GM12801 (cell line): ENCODE measurements around the gene COX11.

Experiments used
- CTCF ChIP-seq: IDR thresholded peaks from one replicate; pipeline ENCODE4 v1.5.1; 2011; ENCODE audit warnings: control low read depth; ENCODE audit not compliant: insufficient read length; ENCODE audit errors: extremely low read depth

The COX11 gene

DNA sequence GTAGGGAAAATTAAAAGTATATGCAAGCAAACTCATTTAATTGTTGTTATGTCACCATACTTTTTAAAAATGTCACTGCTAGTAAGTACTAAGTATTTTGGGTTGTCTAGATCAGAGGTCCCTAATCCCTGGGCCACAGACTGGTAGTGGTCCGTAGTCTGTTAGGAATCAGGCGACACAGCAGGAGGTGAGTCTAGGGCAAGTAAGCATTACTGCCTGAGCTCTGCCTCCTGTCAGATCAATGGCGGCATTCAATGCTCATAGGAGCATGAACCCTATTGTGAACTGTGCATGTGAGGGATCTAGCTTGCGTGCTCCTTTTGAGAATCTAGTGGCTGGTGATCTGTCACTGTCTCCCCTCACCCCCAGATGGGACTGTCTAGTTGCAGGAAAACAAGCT, 21.7 kb upstream of the COX11 start:
- TF ChIP-seq CTCF: no peak

DNA sequence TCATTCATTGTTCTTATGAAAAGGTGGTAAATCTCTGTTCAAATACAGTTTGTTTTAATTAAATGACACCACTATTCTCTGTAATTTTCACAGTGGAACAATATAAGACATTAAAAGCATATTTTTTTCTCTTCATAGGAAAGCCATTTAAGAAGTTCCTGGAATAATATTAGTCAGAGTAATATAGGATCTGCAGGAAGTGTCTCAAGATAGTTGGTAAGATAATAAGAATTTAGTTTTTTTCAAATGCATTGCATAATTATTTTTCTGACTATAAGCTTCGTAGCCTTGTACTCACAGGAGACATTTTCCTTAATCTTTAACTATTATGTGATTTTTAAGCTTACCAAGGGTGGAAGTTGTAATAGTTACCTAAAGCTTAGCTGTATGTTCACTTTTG, 17.0 kb upstream of the COX11 start:
- TF ChIP-seq CTCF: no peak

DNA sequence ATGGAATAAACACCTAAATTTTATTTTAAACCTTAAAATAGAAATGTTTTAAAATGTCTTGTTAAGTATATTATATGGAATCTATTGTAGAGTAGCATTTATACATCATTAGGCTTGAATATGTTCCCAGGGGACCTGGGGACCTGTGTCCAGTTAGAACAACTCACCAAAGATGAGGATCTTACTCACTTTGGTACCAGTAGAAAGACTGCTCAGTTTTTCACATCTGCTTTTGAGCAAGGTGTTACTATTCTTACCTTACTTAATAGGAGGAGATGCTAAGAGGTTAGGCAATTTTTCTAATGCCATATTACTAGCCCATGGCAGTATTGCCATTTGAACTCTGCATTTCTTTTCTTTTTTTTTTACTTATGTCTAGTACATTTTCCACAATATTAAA, 14.8 kb upstream of the COX11 start:
- no peak for TF ChIP-seq CTCF

DNA sequence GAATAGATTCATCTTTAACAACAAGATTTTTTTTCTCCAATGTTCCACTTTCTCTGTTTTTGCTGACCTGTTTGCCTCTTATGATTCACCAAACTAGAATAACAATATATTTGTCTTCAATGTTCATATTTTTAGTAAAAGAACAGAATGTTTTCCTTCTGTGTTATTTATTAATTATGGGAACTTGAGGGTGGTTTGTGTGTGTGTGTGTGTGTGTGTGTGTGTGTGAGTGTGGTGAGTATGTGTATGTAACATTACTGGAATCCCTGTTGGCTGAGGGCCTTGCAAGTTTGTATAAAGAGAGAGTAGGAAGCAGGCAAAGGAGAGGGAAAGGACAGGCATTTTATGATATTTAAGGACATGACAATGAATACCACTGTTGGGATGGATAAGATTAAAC, 13.9 kb upstream of the COX11 start:
- no peak for TF ChIP-seq CTCF

DNA sequence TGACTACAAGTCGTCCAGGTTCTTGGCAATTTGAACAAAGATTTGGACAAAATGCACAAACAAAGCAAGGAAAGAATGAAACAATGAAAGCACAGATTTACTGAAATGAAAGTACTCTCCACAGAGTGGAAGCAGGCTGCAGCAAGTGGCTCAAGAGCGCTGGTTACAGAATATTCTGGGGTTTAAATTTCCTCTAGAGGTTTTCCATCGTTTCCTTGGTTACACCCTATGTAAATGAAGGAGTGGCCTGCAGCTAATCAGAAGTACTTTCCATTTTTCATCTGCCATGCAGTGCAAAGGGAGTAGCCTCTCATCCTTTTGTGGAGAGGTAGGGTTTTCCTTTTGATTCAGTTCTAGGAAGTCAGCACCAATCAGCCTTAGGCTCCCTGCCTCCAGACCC, 11.9 kb upstream of the COX11 start:
- no peak for TF ChIP-seq CTCF

GRCh38 chr17:54979657-54980056, 11.2 kb upstream of the COX11 start:
- no peak for TF ChIP-seq CTCF

DNA sequence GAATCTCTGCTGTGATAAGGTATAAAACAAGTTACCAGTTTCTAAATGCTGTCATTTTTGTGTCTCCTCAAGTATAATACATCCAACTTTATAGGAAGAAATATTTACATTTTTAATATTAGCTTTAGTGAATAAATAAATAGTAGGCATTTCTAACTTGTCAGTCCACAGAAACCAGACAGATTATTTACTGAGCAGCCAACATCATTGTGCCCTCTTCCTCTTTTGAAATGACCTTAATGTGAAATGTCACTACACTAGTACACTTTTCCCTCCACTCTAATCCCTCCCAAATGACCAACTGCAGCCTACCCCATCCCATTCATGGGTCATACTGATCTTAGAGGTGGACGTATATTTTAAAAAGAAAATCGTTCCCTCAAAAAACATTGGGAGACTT, 9.3 kb upstream of the COX11 start:
- TF ChIP-seq CTCF: no peak

DNA sequence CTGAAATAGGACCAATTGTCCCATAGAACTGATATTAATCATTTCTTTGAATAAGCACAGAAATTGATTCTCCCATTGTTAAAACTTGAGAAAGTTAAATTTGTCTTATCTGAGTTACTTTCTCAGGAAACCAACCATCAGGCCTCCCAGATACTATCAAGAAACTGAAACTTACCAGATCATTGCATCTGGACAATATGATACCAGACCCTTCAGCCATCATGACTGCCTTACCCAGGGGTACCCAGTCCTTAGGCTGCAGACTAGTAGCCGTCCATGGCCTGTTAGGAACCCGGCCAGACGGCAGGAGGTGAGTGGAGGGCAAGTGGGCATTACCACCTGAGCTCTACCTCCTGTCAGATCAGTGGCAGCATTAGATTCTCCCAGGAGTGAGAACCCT, 7.9 kb upstream of the COX11 start:
- TF ChIP-seq CTCF: no peak
